ENCODE measurements around the gene SRC.

The SRC gene

GRCh38 chr20:37340998-37341397, 4.9 kb upstream of the SRC start:
- H3K9me3 ChIP-seq (ENCODE audit: severe bottlenecking): no peaks in the 10 kb centered on the region
- no peak overlapping the region for H3K27ac ChIP-seq
- DNase-seq: no peak
- TF ChIP-seq, protein P1, sequence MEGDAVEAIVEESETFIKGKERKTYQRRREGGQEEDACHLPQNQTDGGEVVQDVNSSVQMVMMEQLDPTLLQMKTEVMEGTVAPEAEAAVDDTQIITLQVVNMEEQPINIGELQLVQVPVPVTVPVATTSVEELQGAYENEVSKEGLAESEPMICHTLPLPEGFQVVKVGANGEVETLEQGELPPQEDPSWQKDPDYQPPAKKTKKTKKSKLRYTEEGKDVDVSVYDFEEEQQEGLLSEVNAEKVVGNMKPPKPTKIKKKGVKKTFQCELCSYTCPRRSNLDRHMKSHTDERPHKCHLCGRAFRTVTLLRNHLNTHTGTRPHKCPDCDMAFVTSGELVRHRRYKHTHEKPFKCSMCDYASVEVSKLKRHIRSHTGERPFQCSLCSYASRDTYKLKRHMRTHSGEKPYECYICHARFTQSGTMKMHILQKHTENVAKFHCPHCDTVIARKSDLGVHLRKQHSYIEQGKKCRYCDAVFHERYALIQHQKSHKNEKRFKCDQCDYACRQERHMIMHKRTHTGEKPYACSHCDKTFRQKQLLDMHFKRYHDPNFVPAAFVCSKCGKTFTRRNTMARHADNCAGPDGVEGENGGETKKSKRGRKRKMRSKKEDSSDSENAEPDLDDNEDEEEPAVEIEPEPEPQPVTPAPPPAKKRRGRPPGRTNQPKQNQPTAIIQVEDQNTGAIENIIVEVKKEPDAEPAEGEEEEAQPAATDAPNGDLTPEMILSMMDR (IDR thresholded peaks at IDR 0.05; ENCODE audit: low read depth, low read length): no peak
- no peaks in the 10 kb centered on the region for H3K27me3 ChIP-seq (ENCODE audit: insufficient read depth, low read depth, severe bottlenecking)
- no peak overlapping the region for H3K4me3 ChIP-seq (ENCODE audit: low read depth, low read length)
- H3K36me3 ChIP-seq: no peaks in the 10 kb centered on the region

- no peaks in the 10 kb centered on the region for H3K9me3 ChIP-seq (ENCODE audit: severe bottlenecking)
- no peak overlapping the region for H3K27ac ChIP-seq
- no peak overlapping the region for H3K4me3 ChIP-seq (ENCODE audit: low read depth, low read length)
- no peaks in the 10 kb centered on the region for H3K36me3 ChIP-seq
- no peak for DNase-seq
- TF ChIP-seq, protein P1 (IDR thresholded peaks at IDR 0.05; ENCODE audit: low read depth, low read length): no peak
- no peaks in the 10 kb centered on the region for H3K27me3 ChIP-seq (ENCODE audit: insufficient read depth, low read depth, severe bottlenecking)
Measured at GRCh38 chr20:37341632-37342031, 4.3 kb upstream of the SRC start.

DNA sequence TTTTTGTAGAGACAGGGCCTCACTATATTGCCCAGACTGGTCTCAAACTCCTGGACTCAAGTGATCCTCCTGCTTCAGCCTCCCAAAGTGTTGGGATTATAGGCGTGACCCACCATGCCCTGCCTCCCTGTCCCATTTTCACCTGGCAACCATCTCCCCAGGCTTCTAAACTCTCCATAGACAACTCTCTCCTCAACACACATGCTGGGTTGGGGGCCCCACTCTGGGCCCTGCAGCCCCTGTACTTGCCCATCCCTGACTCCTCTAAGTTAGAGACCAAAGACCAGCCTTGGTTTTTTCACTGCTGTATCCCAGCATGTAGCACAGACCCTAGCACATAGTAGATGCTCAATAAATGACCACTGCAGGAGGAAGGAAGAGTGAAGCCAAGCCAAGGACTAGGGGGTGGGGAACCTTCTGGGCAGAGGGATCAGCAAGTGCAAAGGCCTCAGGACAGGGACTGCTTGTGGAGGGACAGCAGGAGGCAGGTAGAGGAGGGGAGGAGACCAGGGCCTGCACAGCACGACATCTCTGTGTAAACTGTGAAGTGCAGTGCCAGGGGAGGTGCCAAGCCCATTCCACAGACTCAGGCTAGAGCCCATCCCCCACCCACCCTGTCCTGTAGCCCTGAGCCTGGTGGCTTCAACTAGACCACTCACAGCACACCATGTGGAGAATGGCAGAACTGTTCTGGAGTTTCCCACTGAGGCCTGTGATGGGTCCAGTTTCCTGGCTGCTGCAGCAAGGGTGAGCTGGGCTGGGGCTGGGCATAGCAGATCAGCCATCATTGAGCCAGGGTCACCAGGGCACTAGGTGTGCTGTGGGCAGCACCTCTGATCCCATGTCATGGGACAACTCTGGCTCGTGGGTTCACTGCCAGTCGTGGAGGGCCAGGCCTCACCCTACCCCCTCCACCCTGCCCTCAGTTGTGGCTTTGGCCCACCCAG, 3.4 kb upstream of the SRC start:
- Histone ChIP-seq H3K4me3 (ENCODE audit: low read depth, low read length) (no peak overlapping the region), H3K27me3 (ENCODE audit: insufficient read depth, low read depth, severe bottlenecking) (no peaks in the 10 kb centered on the region), H3K9me3 (ENCODE audit: severe bottlenecking) (no peaks in the 10 kb centered on the region), H3K27ac (no peak overlapping the region), H3K36me3 (peaks cover 5% of the 10 kb centered on the region; the same call in 1 of the 2 replicates)
- DNase-seq: peak; percentile 34
- TF ChIP-seq, protein P1 (IDR thresholded peaks at IDR 0.05; ENCODE audit: low read depth, low read length): peak; percentile 28; the same call in 1 of the 2 replicates

DNA sequence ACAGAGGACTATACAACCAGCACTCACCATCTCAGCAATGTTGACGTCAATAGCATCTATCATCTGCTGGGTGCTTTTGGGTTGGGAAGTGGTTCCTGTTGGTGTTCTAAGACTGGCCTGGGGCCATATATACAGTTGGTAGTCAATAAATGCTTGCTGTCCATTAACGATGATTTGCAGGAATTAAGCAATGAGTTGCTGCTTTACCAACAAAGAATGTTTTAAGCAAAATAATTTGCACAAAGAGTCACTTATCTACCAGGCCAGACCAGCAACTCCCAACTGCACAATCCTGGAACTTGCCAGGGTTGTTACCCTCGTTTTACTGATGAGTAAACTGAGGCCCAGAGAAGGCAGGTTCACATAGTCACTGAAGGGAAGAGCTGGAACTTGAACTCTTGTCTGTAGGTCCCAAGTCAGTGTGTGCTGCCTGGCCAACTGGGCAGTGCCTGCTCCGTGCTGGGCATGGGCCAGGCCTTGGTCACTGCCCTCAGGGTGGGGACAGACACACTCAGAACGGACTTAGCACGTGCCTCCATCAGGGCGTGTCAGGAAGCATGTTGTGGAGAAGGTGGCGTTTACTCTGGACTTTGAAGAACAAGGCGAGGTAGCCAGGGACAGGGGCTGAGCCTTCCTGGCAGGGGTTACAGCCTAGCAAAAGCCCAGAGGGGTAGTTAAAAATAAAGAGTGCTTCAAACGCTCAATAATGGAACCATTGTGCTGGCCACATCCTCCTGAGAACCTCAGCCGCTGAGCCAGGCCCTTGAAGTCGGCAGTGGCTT, 2.5 kb upstream of the SRC start:
- TF ChIP-seq, protein P1 (IDR thresholded peaks at IDR 0.05; ENCODE audit: low read depth, low read length): no peak

DNA sequence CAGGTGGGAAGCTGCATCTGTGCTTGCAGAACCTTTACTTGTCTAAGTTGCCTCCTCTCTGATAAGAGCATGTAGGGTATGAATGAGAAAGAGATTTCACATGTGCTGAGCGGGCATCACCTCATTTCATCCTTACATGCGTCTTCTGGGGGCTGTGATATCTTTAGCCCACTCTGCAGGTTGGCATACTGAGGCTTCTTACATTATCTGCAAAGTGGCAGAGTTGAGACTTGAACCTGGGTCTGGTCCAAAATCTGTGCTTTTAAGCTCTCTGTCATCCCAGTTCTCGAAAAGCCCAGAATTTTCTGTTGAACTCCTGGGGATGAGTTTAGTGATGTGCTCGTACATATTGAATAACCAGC, 2.0 kb upstream of the SRC start:
- H3K27ac ChIP-seq: peak overlapping the region; percentile 58
- no peak for DNase-seq
- H3K9me3 ChIP-seq (ENCODE audit: severe bottlenecking): no peaks in the 10 kb centered on the region
- H3K4me3 ChIP-seq (ENCODE audit: low read depth, low read length): no peak overlapping the region
- TF ChIP-seq, protein P1 (IDR thresholded peaks at IDR 0.05; ENCODE audit: low read depth, low read length): no peak
- H3K27me3 ChIP-seq (ENCODE audit: insufficient read depth, low read depth, severe bottlenecking): no peaks in the 10 kb centered on the region
- peaks cover 15% of the 10 kb centered on the region for H3K36me3 ChIP-seq

More for the DNA sequence above, 2.5 kb upstream of the SRC start:
- H3K9me3 ChIP-seq (ENCODE audit: severe bottlenecking): no peaks in the 10 kb centered on the region
- DNase-seq: no peak
- peak overlapping the region; percentile 58; the same call in 1 of the 2 replicates for H3K27ac ChIP-seq
- H3K4me3 ChIP-seq (ENCODE audit: low read depth, low read length): no peak overlapping the region
- peaks cover 10% of the 10 kb centered on the region for H3K36me3 ChIP-seq
- no peaks in the 10 kb centered on the region for H3K27me3 ChIP-seq (ENCODE audit: insufficient read depth, low read depth, severe bottlenecking)

Data from WERI-Rb-1 (cell line).